Mammary epithelial cell (primary cell): ENCODE results near the gene PIEZO2.

Source experiments
- CTCF ChIP-seq, 2 donors: IDR thresholded peaks in 1 of 2; conservative IDR thresholded peaks in 1 of 2; 2 replicates each; pipeline ENCODE4 v1.5.1; 2011 to 2012; ENCODE audit warnings: inconsistent platforms in 2 of 2, low read length in 2 of 2, mild to moderate bottlenecking in 2 of 2, control low read depth in 1 of 2, low read depth in 1 of 2; ENCODE audit not compliant: insufficient read depth in 1 of 2; ENCODE audit errors: extremely low read depth in 1 of 2
- EZH2 ChIP-seq: IDR thresholded peaks from 2 replicates; pipeline ENCODE4 v1.6.1; 2012; ENCODE audit warnings: low read length, inconsistent platforms, borderline replicate concordance

DNA sequence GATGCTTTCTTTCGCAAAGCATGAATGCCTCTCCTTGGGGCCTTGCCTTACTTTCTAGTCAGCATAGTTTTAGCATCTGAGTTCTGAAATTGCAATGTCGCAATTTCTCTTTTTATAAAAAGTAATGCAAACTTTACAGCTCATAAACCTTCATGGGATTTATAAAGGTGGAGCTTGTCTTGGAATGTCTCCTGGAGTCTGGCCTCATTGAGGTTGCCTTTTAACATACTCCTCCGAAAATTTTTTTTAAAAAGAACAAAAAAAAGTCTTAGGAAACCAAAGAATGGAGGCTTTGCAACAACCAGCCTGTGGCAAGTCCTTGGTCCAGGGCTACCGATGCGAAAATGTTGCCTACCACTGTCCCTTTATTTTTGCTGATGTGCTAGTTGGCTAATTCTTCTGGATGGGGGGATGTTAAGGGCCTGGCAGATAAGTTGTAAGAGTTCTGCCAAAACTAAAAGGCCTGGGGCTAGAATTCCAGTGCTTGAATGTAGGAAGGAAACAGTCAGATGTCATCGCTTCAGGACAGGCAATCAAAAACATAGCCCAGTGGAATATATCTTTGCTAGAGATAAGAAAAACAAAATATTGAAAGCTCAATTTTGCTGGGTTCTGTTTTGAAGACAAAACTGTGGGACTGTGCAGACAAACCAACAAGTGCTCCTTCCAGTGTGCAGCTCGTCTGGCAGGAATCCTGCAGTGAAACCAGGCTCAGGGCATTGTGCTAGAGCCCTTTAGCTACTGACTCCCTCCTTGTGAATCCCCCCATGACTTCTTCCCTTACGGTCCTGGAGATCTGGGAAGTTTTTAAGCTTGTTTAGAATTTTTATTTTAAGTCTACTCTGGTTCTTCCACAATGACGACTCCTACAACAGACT lies 213.0 kb downstream of the PIEZO2 start:
- TF ChIP-seq CTCF (conservative IDR thresholded peaks at IDR 0.05 in 1 of 2, IDR thresholded peaks at IDR 0.05 in 1 of 2; ENCODE audit: extremely low read depth in 1 of 2, insufficient read depth in 1 of 2, low read depth in 1 of 2, low read length in 2 of 2), result no peak
- TF ChIP-seq EZH2, result no peak
